Putamen (tissue), 1 donor: ENCODE results near the gene CPTP.
"Not testable (repeated sequence)": the region's sequence is repeated elsewhere in the genome, so short reads cannot be mapped to it uniquely, and the experiment has no call there.

Experiments
- DNase-seq: peaks from one replicate; pipeline ENCODE4 v3.0.0-alpha.2; 2016; ENCODE audit warnings: low spot score

CPTP gene

DNA sequence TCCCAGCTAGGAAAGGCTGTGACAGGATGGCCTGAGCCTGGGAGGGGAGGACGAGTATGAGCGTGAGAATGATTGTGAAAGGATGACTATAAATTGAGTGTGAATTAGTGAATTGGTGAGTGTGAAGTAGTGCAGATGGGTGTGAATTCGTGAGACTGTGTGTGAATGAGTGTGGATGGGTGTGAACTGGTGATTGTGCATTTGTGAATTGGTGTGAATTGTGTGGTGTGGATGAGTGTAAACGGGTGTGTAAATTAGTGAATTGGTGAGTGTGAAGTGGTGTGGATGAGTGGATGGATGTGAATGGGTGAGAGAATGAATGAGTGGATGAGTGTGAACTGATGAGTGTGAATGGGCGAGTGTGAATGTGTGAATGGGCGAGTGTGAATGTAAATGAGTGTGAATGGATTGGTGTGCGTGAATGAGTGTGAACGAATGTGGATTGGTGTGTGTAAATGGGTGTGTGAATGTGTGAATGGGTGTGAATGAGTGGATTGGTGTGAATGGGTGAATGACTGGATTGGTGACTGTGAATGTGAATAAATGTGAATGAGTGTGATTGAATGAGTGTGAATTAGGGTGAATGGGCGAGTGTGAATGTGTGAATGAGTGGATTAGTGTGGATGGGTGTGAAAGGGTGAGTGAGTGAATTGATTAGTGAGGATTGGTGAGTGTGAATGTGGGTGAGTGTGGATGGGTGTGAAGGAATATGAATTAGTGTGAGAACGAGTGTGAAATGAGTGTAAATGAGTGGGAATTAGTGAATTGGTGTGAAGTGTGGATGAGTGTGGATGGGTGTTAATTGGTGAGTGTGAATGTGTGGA lies 41.5 kb downstream of the CPTP start:
- no peak for DNase-seq

DNA sequence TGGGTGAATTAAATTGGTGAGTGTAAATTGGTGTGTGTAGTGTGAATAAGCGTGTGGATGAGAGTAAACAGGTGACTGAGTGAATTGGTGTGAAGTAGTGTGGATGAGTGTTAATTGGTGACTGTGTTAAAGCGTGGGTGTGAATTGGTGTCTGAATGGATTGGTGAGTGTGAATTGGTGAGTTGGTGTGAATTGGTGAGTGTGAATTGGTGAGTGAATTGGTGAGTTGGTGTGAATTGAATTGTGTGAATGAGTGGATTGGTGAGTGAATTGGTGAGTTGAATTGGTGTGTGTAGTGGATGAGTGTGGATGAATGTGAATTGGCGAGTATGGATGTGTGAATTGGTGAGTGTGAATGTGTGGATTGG lies 42.1 kb downstream of the CPTP start:
- DNase-seq = no peak

DNA sequence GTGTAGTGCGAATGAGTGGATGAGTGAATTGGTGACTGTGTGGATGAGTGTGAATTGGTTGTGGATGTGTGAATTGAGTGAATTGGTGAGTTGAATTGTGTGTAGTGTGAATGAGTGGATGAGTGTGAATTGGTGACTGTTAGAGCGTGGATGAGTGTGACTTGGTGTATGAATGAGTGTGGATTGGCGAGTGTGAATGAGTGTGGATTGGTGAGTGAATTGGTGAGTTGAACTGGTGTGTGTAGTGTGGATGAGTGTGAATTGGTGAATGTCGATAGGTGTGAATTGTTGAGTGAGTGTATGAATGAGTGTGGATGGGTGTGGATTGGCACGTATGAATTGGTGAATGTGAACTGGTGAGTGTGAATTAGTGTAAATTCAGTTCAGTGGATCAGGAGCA lies 42.7 kb downstream of the CPTP start:
- no peak for DNase-seq

GRCh38 chr1:1370094-1370493 lies 45.5 kb downstream of the CPTP start:
- DNase-seq = not testable (repeated sequence)

GRCh38 chr1:1370771-1371300 lies 46.2 kb downstream of the CPTP start:
- no peak for DNase-seq

GRCh38 chr1:1371364-1371745 lies 46.8 kb downstream of the CPTP start:
- no peak for DNase-seq

GRCh38 chr1:1371746-1372711 lies 47.4 kb downstream of the CPTP start:
- DNase-seq = no peak

DNA sequence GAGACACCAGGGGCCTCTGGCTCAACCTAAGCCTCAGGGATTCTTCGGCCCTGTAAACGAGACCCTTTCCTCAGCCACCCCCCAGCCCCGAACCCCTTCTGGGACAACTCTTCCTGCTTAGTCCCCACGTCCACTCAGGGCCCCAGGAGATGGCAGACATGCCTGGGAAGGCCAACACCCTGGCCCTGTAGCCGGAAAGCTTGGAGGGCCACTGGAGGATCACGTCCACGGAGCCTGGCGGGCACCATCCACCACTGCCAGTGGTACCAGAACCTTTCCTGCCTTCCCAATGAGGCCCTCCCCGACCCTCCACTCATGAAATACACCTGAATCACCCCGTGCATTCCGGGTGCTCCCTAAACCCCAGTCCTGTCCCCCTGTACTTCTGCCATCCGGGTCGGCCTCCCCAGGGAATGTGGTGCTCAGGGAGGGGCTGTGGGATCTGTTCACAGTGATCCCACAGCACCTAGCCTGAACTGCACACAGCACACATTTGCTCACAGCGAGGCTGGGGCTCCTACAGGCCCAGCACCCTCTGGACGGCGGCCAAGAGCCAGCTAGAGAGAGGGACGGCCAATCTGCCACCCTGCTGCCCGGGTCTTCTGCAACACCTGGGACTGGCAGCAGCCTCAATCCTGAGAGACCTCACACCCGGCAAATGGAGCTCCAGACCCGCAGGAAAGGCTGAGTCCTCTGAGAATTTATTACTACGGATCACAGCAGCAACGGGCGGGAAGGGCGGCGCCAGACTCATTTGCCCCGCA lies 48.6 kb downstream of the CPTP start:
- no peak for DNase-seq

GRCh38 chr1:1373815-1374588 lies 49.4 kb downstream of the CPTP start:
- no peak for DNase-seq

DNA sequence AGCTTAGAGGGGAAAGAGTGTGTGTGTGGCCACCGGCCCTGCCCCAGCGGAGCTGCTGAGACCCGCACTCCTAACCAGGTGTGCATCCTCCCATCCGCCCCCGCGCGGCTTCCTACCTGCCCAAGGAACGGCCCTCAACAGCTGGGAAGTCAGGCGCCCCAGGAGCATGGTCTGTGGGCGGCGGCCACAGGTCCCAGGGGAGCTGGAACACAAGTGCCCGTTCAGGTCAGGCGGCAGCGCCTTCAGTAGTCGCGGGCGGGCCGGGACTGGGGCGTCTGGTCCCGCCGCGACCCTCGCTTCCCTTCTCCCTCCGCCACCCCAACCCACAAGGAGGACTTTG lies 50.0 kb downstream of the CPTP start:
- no peak for DNase-seq

- DNase-seq = peak; percentile 100
Observed at GRCh38 chr1:1374929-1375662, 50.5 kb downstream of the CPTP start, which contains the start of gene AURKAIP1. Gene AURKAIP1, minus strand, starts transcription at chr1:1375207. Its CDS starts 451 bp downstream, at chr1:1374756.

- no peak for DNase-seq
Observed at GRCh38 chr1:1376551-1377226, 52.1 kb downstream of the CPTP start.

- DNase-seq = no peak
Observed at GRCh38 chr1:1377540-1378205, 53.1 kb downstream of the CPTP start.
